Endometrial microvascular endothelial cells (primary cell): Measurements from ENCODE around the gene CDIPT. TPM values are rescaled to one million over a fixed set of nuclear protein-coding genes. Genes with fewer than 3 reads are reported as not detected.

Experiments used
- in situ Hi-C: cut with HindIII; loops from 2 replicates; pipeline ENCODE4 v1.10.0; 2017; ENCODE audit warnings: low sequenced_read_pairs, low pct_unique_long_range_greater_than_20kb; ENCODE audit errors: inconsistent ontology term
- total RNA-seq: library from RNA; depleted of rRNA; stranded (reverse); fragments of >200 nt; gene quantifications from one replicate; pipeline ENCODE4 v1.2.3, GENCODE V29; 2015; ENCODE audit errors: inconsistent ontology term

CDIPT gene
- total RNA-seq, 1 donor from 2014 or later, result 105 TPM

DNA sequence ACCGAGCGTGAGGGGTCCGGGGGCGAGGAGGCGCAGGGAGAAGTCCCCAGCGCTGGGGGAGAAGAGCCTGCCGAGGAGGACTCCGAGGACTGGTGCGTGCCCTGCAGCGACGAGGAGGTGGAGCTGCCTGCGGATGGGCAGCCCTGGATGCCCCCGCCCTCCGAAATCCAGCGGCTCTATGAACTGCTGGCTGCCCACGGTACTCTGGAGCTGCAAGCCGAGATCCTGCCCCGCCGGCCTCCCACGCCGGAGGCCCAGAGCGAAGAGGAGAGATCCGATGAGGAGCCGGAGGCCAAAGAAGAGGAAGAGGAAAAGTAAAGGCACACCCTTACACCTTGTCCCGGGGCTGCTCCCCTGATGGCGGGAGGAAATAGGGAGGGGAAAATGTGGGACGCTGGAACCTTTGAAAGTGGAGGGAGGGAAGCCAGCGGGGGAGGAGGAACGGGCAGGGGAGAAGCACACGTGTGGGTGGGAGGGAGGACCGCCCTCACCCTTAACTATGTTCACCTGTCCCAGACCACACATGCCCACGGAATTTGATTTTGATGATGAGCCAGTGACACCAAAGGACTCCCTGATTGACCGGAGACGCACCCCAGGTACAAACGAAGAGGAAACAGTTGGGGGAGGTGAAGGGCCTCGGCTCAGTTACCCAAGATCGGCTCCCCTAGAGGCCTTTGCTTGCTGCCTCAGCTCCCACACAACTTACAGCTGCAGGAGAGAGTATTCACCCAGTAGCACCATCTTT lies 46.2 kb downstream of the CDIPT start:
- in situ Hi-C loops, result no loop called here

GRCh38 chr16:29815793-29816693 lies 47.0 kb downstream of the CDIPT start, which contains the start of gene PAGR1:
PAGR1 (plus strand) TSS chr16:29816152; CDS start chr16:29816526, 374 bp downstream.
- in situ Hi-C loops, result no loop called here

- in situ Hi-C loops, result no loop called here
Measured at GRCh38 chr16:29815032-29815721, 47.8 kb downstream of the CDIPT start.

GRCh38 chr16:29814592-29814991 lies 48.4 kb downstream of the CDIPT start:
- in situ Hi-C loops, result no loop called here

DNA sequence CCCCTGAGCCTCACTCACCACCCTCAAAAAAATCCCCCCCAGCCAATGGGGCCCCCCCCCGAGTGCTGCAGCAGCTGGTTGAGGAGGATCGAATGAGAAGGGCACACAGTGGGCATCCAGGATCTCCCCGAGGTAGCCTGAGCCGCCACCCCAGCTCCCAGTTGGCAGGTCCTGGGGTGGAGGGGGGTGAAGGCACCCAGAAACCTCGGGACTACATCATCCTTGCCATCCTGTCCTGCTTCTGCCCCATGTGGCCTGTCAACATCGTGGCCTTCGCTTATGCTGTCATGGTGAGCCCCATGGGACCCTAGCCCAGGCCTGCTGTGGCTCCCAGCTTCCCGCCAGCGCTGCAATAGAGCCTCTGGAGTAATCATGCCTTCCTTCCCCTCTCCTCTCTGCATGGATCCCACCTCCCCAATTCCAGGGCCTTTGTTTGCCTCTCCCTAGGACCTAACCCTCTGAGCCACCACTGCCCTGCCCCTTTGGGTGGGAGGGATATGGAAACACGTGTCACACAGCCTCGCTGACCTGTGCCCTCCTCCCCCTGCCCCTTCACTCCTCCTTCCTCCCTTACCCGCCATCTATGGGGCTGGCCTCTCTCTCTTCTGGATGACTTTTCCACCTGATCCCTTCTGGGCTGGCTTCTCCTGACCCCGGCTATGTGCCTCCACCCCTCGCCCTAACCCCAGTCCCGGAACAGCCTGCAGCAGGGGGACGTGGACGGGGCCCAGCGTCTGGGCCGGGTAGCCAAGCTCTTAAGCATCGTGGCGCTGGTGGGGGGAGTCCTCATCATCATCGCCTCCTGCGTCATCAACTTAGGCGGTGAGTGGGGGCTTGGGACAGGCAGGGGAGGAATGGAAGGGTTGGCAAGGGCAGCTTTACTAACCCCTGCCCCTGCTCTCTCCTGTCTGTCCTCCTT lies 49.1 kb downstream of the CDIPT start:
- in situ Hi-C loops, result no loop called here

GRCh38 chr16:29812754-29813643 lies 50.0 kb downstream of the CDIPT start:
- in situ Hi-C loops, result no loop called here

GRCh38 chr16:29811896-29812665 lies 50.9 kb downstream of the CDIPT start, which contains the start of gene PRRT2:
PRRT2 (plus strand) TSS chr16:29812193; CDS start chr16:29813055, 862 bp downstream.
- in situ Hi-C loops, result no loop called here

DNA sequence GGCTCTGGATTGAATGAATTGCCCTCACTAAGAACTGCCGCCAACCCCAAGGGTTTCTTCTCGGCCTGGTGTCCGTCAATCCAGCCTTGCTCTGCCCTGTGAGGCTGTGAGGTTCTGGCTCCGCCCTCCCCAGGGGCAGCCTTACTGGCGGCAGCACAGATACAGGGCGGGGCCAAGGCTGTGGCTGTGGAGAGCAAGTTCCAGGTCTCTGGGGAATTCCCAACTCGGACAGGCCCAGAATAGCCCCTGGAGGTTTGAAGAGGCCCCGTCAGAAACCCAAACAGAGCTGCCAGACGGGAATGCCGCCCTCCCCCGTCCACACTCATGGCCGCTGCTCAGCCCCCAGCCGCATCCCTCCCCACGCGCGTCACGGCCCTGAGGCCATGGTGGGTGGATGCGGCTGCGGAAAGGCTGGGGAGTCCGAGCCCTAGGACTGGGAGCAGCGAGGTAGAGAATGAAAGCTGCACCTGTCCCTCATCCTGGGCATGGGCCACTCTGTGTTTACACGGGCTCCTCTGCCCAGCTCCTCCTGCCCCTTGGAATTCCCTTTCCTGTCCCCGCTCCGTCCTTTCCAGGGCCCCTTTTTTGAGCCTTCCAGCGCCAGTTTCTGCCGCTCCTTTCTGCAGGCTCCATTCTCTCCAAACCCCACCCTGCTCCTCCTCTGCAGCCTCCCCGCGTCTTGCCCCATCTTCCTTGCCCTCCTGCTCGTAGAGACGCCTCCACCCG lies 51.7 kb downstream of the CDIPT start:
- in situ Hi-C loops, result no loop called here

DNA sequence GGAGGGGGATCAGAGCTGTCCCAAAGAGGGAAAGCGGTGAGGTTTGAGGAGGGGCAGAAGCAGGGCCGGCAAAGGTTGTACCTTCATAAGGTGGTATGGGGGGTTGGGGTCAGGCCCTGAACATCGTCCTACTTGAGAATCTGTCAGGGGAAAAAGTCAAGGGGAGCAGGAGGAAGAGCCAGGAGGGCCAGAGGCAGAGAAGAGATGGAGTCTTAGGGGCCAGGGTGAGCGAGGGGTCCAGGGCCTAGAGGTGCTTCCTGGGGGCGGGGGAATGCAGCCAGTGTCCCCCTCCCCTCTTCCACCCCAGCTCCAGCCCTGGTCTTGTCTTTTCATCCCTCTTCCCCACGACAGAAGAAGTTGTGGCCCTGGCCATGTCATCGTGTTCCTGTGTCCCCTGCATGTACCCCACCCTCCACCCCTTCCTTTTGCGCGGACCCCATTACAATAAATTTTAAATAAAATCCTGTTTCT lies 52.3 kb downstream of the CDIPT start:
- in situ Hi-C loops, result no loop called here

- in situ Hi-C loops, result loop anchor here (10.0 kb wide), 1 partner anchor 55 kb away; the partner anchor contains the start of gene CDIPT
Measured at GRCh38 chr16:29809850-29810698, 53.0 kb downstream of the CDIPT start.

DNA sequence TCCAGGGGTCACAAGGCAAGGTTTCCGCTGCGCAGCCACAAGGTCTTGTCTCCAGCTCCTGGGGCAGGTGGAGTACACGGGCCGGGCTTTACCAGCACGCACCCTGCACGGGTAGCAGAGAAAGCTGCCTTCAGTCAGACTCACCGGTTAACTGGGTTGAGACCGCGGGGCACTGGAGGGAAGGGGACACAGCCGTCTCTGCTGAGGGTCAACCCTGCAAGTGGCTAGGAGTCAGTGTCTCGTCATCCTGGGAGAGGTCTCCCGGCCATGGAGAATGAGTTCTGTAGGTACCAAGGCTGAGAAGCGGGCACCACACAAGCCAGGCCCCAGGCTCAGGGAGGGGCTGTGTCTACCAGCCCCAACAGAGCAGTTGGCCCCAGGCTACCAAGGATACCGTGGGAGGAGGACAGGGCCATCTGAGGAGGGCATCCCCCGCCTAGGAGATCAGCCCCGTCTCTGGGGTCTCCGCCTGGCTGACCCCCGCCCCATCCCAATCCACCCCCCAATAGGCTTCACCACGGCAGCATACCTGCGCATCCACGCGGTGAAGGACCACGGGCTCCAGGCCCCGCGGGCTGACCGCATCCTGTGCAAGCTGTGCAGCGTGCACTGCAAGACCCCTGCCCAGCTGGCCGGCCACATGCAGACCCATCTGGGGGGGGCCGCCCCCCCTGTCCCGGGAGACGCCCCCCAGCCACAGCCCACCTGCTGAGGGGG lies 53.8 kb downstream of the CDIPT start:
- in situ Hi-C loops, result loop anchor here (10.0 kb wide), 1 partner anchor 56 kb away; the partner anchor contains the start of gene CDIPT
